Vagina (tissue), 2 donors: ENCODE measurements around the gene EPS8L3. TPM values are rescaled to one million over a fixed set of nuclear protein-coding genes. Genes with fewer than 3 reads are reported as not detected.

ENCODE experiments used
- DNase-seq, 2 donors: peaks; one replicate each; pipeline ENCODE4 v3.0.0-alpha.2; 2017; ENCODE audit errors: extremely low spot score in 2 of 2
- H3K27ac ChIP-seq: fragments of 200-600 bp; sonication (generic); one replicate; pipeline ENCODE4 v1.5.1; 2019
- H3K27me3 ChIP-seq: fragments of 200-600 bp; sonication (generic); one replicate; pipeline ENCODE4 v1.5.1; 2019
- H3K36me3 ChIP-seq, 2 donors: fragments of 200-600 bp; sonication (generic); one replicate each; pipeline ENCODE4 v1.5.1; 2017 to 2019
- H3K4me1 ChIP-seq: fragments of 200-600 bp; sonication (generic); one replicate; pipeline ENCODE4 v1.5.1; 2019
- H3K4me3 ChIP-seq, 2 donors: fragments of 200-600 bp; sonication (generic); 1 replicate in 1 of 2; 2 replicates in 1 of 2; pipeline ENCODE4 v1.5.1; 2016 to 2019
- H3K9me3 ChIP-seq: fragments of 200-600 bp; sonication (generic); one replicate; pipeline ENCODE4 v1.5.1; 2019
- POLR2A ChIP-seq, 2 donors: fragments of 450-650 bp; IDR thresholded peaks; one replicate each; pipeline ENCODE4 v1.6.1; 2017; ENCODE audit warnings: antibody characterized with exemption in 2 of 2, mild to moderate bottlenecking in 2 of 2, moderate library complexity in 2 of 2
- POLR2AphosphoS5 ChIP-seq, 2 donors: sonication (generic); formaldehyde crosslinking; IDR thresholded peaks; one replicate each; pipeline ENCODE4 v1.9.0; 2017; ENCODE audit warnings: antibody characterized with exemption in 2 of 2, mild to moderate bottlenecking in 2 of 2, low read depth in 1 of 2; ENCODE audit not compliant: insufficient read depth in 1 of 2
- intact Hi-C: fragments of 100-400 bp; cut with DNase I; formaldehyde crosslinking; loops from one replicate; pipeline ENCODE4 v1.15.1; 2023
- total RNA-seq: library from RNA; depleted of rRNA; stranded (reverse); fragments of >200 nt; gene quantifications from one replicate; pipeline ENCODE4 v1.2.3, GENCODE V29; 2016
- TF ChIP-seq, protein P1 (sequence below), 3 experiments: fragments of 450-650 bp in 2 of 3; fragments of 200-600 bp in 1 of 3; sonication (generic) in 1 of 3; IDR thresholded peaks; one replicate each; pipeline ENCODE4 v1.5.1; 2017 to 2019; ENCODE audit warnings: antibody characterized with exemption in 3 of 3, mild to moderate bottlenecking in 2 of 3, moderate library complexity in 2 of 3

The EPS8L3 gene, protein sequence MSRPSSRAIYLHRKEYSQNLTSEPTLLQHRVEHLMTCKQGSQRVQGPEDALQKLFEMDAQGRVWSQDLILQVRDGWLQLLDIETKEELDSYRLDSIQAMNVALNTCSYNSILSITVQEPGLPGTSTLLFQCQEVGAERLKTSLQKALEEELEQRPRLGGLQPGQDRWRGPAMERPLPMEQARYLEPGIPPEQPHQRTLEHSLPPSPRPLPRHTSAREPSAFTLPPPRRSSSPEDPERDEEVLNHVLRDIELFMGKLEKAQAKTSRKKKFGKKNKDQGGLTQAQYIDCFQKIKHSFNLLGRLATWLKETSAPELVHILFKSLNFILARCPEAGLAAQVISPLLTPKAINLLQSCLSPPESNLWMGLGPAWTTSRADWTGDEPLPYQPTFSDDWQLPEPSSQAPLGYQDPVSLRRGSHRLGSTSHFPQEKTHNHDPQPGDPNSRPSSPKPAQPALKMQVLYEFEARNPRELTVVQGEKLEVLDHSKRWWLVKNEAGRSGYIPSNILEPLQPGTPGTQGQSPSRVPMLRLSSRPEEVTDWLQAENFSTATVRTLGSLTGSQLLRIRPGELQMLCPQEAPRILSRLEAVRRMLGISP
- total RNA-seq = not detected

DNA sequence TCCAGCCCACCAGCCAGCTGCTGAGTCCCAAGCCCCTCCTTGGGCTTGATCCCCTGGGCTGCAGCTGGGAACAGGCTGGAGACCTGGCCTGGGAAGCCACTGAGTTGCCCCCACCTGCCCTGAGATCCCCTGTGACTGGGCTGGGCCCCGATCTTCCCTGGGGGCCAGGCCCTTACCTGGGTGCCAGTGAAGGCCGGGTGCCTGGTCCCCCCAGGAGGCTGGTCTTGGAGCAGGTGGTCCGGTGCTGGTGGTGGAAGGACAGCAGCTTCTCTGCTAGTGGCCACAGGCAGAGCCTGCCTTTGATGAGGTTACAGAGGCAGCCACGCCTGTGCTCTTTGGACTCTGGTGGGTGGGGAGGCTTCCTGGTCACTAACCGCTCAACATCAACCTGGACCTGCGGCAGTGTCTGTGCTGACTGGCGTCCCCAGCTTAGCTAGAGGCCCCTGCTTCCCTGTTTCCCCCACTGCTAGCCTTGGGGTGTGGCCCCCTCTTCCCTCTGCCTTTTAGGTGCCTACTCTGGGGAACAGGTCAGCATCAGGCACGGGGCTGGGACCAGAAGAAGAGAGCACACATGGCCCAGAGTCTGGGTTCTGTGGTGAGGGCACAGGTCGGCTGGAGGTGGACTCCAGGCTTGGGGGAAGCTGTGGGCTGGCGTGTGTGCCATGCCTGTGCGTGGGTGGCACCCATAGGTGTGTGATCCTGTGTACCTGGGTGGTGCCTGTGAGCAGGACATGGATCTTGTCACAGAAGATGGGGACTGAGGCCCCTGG, at the start of gene EPS8L3:
Gene EPS8L3, minus strand, starts transcription at position 278 of the 770 bp plus-strand sequence. CDS start 2,174 bp downstream, outside the sequence.
- TF ChIP-seq POLR2A (IDR thresholded peaks at IDR 0.05) (no peak), POLR2AphosphoS5 (IDR thresholded peaks at IDR 0.05; ENCODE audit: insufficient read depth in 1 of 2, low read depth in 1 of 2) (no peak)
- TF ChIP-seq, protein P1, sequence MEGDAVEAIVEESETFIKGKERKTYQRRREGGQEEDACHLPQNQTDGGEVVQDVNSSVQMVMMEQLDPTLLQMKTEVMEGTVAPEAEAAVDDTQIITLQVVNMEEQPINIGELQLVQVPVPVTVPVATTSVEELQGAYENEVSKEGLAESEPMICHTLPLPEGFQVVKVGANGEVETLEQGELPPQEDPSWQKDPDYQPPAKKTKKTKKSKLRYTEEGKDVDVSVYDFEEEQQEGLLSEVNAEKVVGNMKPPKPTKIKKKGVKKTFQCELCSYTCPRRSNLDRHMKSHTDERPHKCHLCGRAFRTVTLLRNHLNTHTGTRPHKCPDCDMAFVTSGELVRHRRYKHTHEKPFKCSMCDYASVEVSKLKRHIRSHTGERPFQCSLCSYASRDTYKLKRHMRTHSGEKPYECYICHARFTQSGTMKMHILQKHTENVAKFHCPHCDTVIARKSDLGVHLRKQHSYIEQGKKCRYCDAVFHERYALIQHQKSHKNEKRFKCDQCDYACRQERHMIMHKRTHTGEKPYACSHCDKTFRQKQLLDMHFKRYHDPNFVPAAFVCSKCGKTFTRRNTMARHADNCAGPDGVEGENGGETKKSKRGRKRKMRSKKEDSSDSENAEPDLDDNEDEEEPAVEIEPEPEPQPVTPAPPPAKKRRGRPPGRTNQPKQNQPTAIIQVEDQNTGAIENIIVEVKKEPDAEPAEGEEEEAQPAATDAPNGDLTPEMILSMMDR (IDR thresholded peaks at IDR 0.05) = no peak

DNA sequence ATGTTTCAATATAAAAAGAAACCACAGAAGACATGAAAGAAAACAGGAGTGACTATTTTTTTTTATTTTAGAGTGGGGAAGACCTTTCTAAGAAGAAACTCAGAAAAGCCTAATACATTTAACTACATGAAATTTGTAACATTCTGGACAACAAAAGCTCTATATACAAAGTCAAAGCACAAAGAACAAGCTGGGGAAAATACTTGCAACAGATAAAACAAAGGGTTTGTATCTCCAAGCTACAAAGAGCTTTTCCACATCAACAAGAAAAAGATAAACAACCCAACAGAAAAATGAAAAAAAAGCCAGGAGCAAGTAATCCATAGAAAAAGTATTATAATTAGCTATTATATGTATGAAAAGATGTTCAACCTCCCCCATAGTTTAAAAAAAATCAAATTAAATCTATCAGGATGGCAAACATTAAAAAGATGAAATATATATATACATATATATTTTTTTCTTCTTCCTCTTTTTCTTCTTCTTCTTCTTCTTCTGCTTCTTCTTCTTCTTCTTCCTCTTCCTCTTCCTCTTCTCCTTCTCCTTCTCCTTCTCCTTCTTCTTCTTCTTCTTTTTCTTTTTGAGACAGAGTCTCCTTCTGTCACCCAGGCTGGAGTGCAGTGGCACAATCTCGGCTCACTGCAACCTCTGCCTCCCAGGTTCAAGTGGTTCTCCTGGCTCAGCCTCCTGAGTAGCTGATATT, 49.1 kb upstream of the EPS8L3 start:
- intact Hi-C loops = no loop called here
- Histone ChIP-seq H3K4me1 (no peaks in the 10 kb centered on the region), H3K27ac (no peak overlapping the region), H3K9me3 (no peaks in the 10 kb centered on the region), H3K36me3 (no peaks in the 10 kb centered on the region), H3K4me3 (no peak overlapping the region), H3K27me3 (no peaks in the 10 kb centered on the region)
- TF ChIP-seq POLR2A (IDR thresholded peaks at IDR 0.05) (no peak), POLR2AphosphoS5 (IDR thresholded peaks at IDR 0.05; ENCODE audit: insufficient read depth in 1 of 2, low read depth in 1 of 2) (no peak)
- TF ChIP-seq, protein P1 (IDR thresholded peaks at IDR 0.05) = no peak
- no peak for DNase-seq

More for the DNA sequence above, at the start of gene EPS8L3:
- DNase-seq = no peak
- no peak within 1 kb of the TSS for H3K4me3 ChIP-seq
- peak within 1 kb of the TSS; percentile 12 for H3K27ac ChIP-seq
- H3K4me1 ChIP-seq = peaks cover 11% of the 10 kb centered on the region
- no peaks in the 10 kb centered on the region for H3K9me3 ChIP-seq
- intact Hi-C loops = no loop called here
- no peaks in the 10 kb centered on the region for H3K36me3 ChIP-seq
- H3K27me3 ChIP-seq = no peaks in the 10 kb centered on the region

DNA sequence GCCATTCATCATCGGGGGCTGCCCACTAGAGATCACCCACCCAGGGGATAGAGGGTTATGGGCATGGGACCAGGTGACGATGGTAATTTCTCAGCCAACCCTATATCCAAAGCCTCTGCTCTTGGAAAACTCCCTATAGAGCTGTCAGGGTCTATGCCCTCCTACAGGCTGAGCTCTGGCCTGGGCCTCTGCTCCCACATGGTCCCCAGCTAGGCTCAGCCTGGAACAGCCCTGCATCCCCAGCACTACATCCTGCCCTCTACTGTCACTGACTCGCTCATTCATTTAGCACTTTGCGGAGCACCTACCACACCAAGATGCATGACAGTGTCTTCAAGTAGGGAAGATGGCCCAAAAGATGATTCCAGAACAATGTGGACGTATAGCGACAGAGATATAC, 45.0 kb upstream of the EPS8L3 start:
- Histone ChIP-seq H3K9me3 (no peaks in the 10 kb centered on the region), H3K27me3 (no peaks in the 10 kb centered on the region), H3K27ac (no peak overlapping the region), H3K4me1 (peaks cover 9% of the 10 kb centered on the region), H3K4me3 (no peak overlapping the region), H3K36me3 (no peaks in the 10 kb centered on the region)
- intact Hi-C loops = no loop called here
- no peak for TF ChIP-seq POLR2A (IDR thresholded peaks at IDR 0.05)
- TF ChIP-seq, protein P1 (IDR thresholded peaks at IDR 0.05) = no peak
- no peak for TF ChIP-seq POLR2AphosphoS5 (IDR thresholded peaks at IDR 0.05; ENCODE audit: insufficient read depth in 1 of 2, low read depth in 1 of 2)
- DNase-seq = no peak

DNA sequence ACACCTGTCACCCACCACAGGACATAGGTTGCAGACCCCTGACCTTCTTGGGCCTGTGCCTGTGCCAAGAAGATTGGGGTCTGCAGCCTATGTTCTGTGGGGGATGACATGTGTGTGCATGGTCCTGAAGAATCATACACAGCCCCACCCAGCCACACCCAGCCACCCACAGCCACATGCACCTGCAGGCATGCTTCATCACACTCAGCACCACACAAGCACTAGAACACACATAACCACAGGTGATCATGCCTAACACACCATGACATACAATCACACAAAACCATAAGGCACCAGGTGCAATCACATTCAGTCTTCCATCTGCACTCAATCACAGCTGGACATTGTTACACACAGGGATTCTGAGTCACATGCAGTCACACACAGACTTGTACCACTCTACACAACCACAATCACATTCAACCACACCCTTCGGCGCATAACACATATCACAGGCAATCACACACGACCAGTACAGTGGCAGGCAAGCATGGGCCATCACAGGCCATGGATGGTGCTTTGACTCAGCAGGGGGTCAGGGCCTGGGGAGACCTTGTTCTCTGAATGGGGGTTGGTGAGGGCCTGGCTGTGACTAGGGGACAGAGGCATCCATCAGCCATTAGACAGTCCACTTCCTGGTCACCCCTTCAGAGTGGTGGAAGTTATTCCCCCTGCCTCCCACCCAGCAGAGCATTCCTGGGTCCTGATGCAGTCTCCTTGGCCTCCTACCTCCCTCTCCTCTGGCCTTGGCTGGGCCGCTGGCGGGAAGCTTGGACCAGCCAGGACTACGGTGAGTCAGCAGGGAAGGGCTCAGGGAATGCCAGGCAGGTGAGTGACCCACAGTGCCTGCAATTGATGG, 44.3 kb upstream of the EPS8L3 start:
- TF ChIP-seq POLR2A (IDR thresholded peaks at IDR 0.05) = no peak
- TF ChIP-seq, protein P1 (IDR thresholded peaks at IDR 0.05) = no peak
- TF ChIP-seq POLR2AphosphoS5 (IDR thresholded peaks at IDR 0.05; ENCODE audit: insufficient read depth in 1 of 2, low read depth in 1 of 2) = no peak
- intact Hi-C loops = no loop called here
- Histone ChIP-seq H3K27me3 (no peaks in the 10 kb centered on the region), H3K27ac (no peak overlapping the region), H3K4me1 (peaks cover 9% of the 10 kb centered on the region), H3K36me3 (no peaks in the 10 kb centered on the region), H3K9me3 (no peaks in the 10 kb centered on the region), H3K4me3 (no peak overlapping the region)
- no peak for DNase-seq
